HepG2 (cell line): Measurements from ENCODE around the gene CD33. TPM values are rescaled to one million over a fixed set of nuclear protein-coding genes. Genes with fewer than 3 reads are reported as not detected.
A peak's percentile ranks its signal among the peaks of the same experiment; 100 is the strongest.
"Not testable (repeated sequence)": the region's sequence is repeated elsewhere in the genome, so short reads cannot be mapped to it uniquely, and the experiment has no call there.

Experiments
- ATAC-seq: fragments of 200-7000 bp; cut with Tn5 transposase; 3 replicates; pipeline ENCODE4 v1.9.1; 2020; ENCODE audit warnings: mild to moderate bottlenecking, moderate library complexity
- BruUV-seq: library from RNA; stranded (reverse); fragments of 400-500 nt; replicated peaks from 2 replicates; lab custom pipeline; 2021; lab: Mats Ljungman, UMichigan
- CTCF ChIA-PET: fragments of 300-600 bp; formaldehyde crosslinking; extraction: SDS; loops from one replicate; lab custom pipeline; 2021; ENCODE audit warnings: low total read pairs, inconsistent platforms, low intra/inter-chr PET ratio; lab: Yijun Ruan, JAX
- POLR2A ChIA-PET: fragments of 350-600 bp; sonication (Branson Sonifier 250); formaldehyde crosslinking; loops from one replicate; lab custom pipeline; 2020; ENCODE audit warnings: antibody characterized with exemption, inconsistent platforms; lab: Yijun Ruan, JAX
- DNase-seq: peaks from one replicate; pipeline ENCODE4 v3.0.0-alpha.2; 2015; ENCODE audit warnings: low spot score
- FAIRE-seq: peaks from 3 replicates; lab custom pipeline; 2011; peaks lifted over from hg19 to GRCh38; lab: Jason Lieb, UNC
- H2AFZ ChIP-seq: one replicate; pipeline ENCODE4 v1.6.1; 2011; ENCODE audit warnings: low read length, inconsistent platforms
- H3K27ac ChIP-seq: fragments of 300-600 bp; 3 replicates; pipeline ENCODE4 v1.8.0; 2011; ENCODE audit warnings: mixed run types, mild to moderate bottlenecking, mixed read lengths, low read length, inconsistent platforms; ENCODE audit not compliant: insufficient read depth; ENCODE audit errors: extremely low read length
- H3K27me3 ChIP-seq, 2 experiments: fragments of 200-600 bp in 1 of 2; 2 replicates in 1 of 2; 3 replicates in 1 of 2; pipeline versions ENCODE4 v1.6.0 to v1.8.0; 2011; ENCODE audit warnings: low read length in 2 of 2, mild to moderate bottlenecking in 2 of 2, moderate library complexity in 2 of 2, inconsistent platforms in 1 of 2; ENCODE audit not compliant: insufficient read depth in 2 of 2, control insufficient read depth in 1 of 2
- H3K36me3 ChIP-seq, 2 experiments: fragments of 200-600 bp in 1 of 2; replicated peaks in 1 of 2; 2 replicates in 1 of 2; 3 replicates in 1 of 2; pipeline versions ENCODE4 v1.5.1 to v1.8.0; 2011; ENCODE audit warnings: low read length in 2 of 2, inconsistent platforms in 1 of 2; ENCODE audit not compliant: insufficient read depth in 2 of 2, control insufficient read depth in 1 of 2
- H3K4me1 ChIP-seq: 2 replicates; pipeline ENCODE4 v1.5.1; 2012; ENCODE audit warnings: low read length, inconsistent platforms; ENCODE audit not compliant: insufficient read depth
- H3K4me2 ChIP-seq: 2 replicates; pipeline ENCODE4 v1.6.0; 2011; ENCODE audit warnings: low read depth, low read length, inconsistent platforms
- H3K4me3 ChIP-seq, 3 experiments: fragments of 200-600 bp in 1 of 3; sonication (generic), shearing (Covaris generic) in 1 of 3; replicated peaks in 1 of 3; 2 replicates each; pipeline ENCODE4 v1.5.1; 2011 to 2016; ENCODE audit warnings: low read length in 3 of 3, inconsistent platforms in 2 of 3, low read depth in 2 of 3, mild to moderate bottlenecking in 2 of 3, control low read depth in 1 of 3, mixed read lengths in 1 of 3; ENCODE audit not compliant: insufficient read depth in 1 of 3
- H3K79me2 ChIP-seq: one replicate; pipeline ENCODE4 v1.6.1; 2011; ENCODE audit warnings: low read length, inconsistent platforms; ENCODE audit not compliant: insufficient read depth
- H3K9ac ChIP-seq: 2 replicates; pipeline ENCODE4 v1.6.0; 2011; ENCODE audit warnings: mild to moderate bottlenecking, low read depth, low read length, inconsistent platforms; ENCODE audit not compliant: insufficient read depth
- H3K9me3 ChIP-seq: 2 replicates; pipeline ENCODE4 v1.5.1; 2012; ENCODE audit warnings: mild to moderate bottlenecking, low read length
- H4K20me1 ChIP-seq: 2 replicates; pipeline ENCODE4 v1.6.0; 2011; ENCODE audit warnings: inconsistent platforms, mild to moderate bottlenecking, low read length, moderate library complexity; ENCODE audit not compliant: insufficient read depth
- FUBP1 ChIP-seq: sonication (generic); formaldehyde crosslinking; IDR thresholded peaks from 2 replicates; pipeline ENCODE4 v1.5.1; 2020; ENCODE audit warnings: missing genetic modification reagents, mild to moderate bottlenecking, borderline replicate concordance
- GABPA ChIP-seq, 2 experiments: IDR thresholded peaks; 2 replicates each; pipeline ENCODE4 v1.6.1; 2011 to 2016; ENCODE audit warnings: low read depth in 2 of 2, low read length in 1 of 2, missing biosample characterization in 1 of 2, missing genetic modification characterization in 1 of 2
- GABPB1 ChIP-seq: IDR thresholded peaks from 2 replicates; pipeline ENCODE4 v1.6.1; 2016; ENCODE audit warnings: mild to moderate bottlenecking, missing genetic modification reagents, moderate library complexity, missing compliant biosample characterization
- MAZ ChIP-seq, 2 experiments: sonication (generic) in 1 of 2; formaldehyde crosslinking in 1 of 2; IDR thresholded peaks; 2 replicates each; pipeline versions ENCODE4 v1.5.0 to v1.6.1; 2012 to 2020; ENCODE audit warnings: low read depth in 2 of 2, mild to moderate bottlenecking in 2 of 2, borderline replicate concordance in 1 of 2, improper control_type of control experiment in 1 of 2, low read length in 1 of 2, missing genetic modification reagents in 1 of 2, moderate library complexity in 1 of 2
- U2AF1 ChIP-seq: fragments of 200-400 bp; formaldehyde crosslinking; optimal IDR thresholded peaks from 2 replicates; pipeline ENCODE3; 2017; ENCODE audit warnings: mild to moderate bottlenecking, low read depth, low read length
- ZNF512B ChIP-seq: sonication (generic); formaldehyde crosslinking; IDR thresholded peaks from 2 replicates; pipeline ENCODE4 v1.5.1; 2020; ENCODE audit warnings: missing genetic modification reagents, mild to moderate bottlenecking, borderline replicate concordance
- WGBS: methylation state at CpG from one replicate; pipeline ENCODE4 v1.1.6; 2017; ENCODE audit warnings: low lambda C conversion rate; 5-methylcytosine and 5-hydroxymethylcytosine counted together
- in situ Hi-C: cut with HindIII; loops from 2 replicates; pipeline ENCODE4 v1.10.0; 2017; ENCODE audit warnings: low pct_unique_long_range_greater_than_20kb; ENCODE audit not compliant: extremely low pct_ligation_motif_present
- intact Hi-C: fragments of 100-400 bp; cut with micrococcal nuclease; formaldehyde crosslinking; loops from one replicate; pipeline ENCODE4 v1.10.0; 2022; ENCODE audit not compliant: unreplicated experiment
- polyA plus RNA-seq, 8 experiments: library from polyadenylated mRNA; depleted of rRNA in 3 of 8; stranded (reverse) in 7 of 8; unstranded in 1 of 8; fragments of >200 nt; fragmentation: Illumina TruSeq in 4 of 8; extraction: Trizol in 4 of 8; gene quantifications; 2 replicates each; pipeline versions ENCODE4 v1.2.1 to v1.2.3, GENCODE V29; 2011 to 2016; ENCODE audit warnings: low read depth in 4 of 8, missing spikeins in 1 of 8, mixed read lengths in 1 of 8; ENCODE audit not compliant: insufficient read depth in 1 of 8
- total RNA-seq, 5 experiments: library from RNA; depleted of rRNA; stranded (reverse); fragments of >200 nt; fragmentation: Illumina TruSeq; extraction: Trizol; gene quantifications; 2 replicates each; pipeline ENCODE4 v1.2.3, GENCODE V29; 2016; ENCODE audit warnings: low read depth in 1 of 5

CD33 gene
- total and polyA plus RNA-seq, 2 of the 13 experiments (the other 11 are each of a cell fraction or from before 2014, with no cell fraction given) = 0.29 TPM; not detected in 1

- ATAC-seq, CTCF ChIA-PET, H3K9me3 ChIP-seq: not testable (repeated sequence)
These were observed 14.0 kb upstream of the CD33 start for GRCh38 chr19:51210874-51211361.

GRCh38 chr19:51211833-51212232, 13.0 kb upstream of the CD33 start:
- Histone ChIP-seq H3K36me3 (no peaks in the 10 kb centered on the region), H3K27me3 (no peaks in the 10 kb centered on the region; a peak in 1 of 5 replicates), H2AFZ (no peak overlapping the region), H3K79me2 (no peaks in the 10 kb centered on the region), H4K20me1 (no peaks in the 10 kb centered on the region), H3K4me1 (no peaks in the 10 kb centered on the region), H3K9ac (no peak overlapping the region), H3K27ac (no peak overlapping the region), H3K4me3 (no peak overlapping the region), H3K4me2 (no peak overlapping the region), H3K9me3 (no peaks in the 10 kb centered on the region)
- TF ChIP-seq FUBP1 (no peak), ZNF512B (CRISPR knock-in tag) (no peak), MAZ (IDR thresholded peaks at IDR 0.05; ENCODE audit: borderline replicate concordance, low read depth, low read length) (no peak), MAZ (CRISPR knock-in tag; IDR thresholded peaks at IDR 0.05; ENCODE audit: low read depth) (no peak), U2AF1 (no peak)
- WGBS = 8% methylated on average over 7 of the region's 9 CpGs
- ATAC-seq = no peak
- CTCF ChIA-PET = no interaction called here
- no TSS peak for BruUV-seq
- intact Hi-C loops = no loop called here
- no peak for FAIRE-seq
- no peak for DNase-seq
- in situ Hi-C loops = no loop called here
- POLR2A ChIA-PET = no interaction called here

More at GRCh38 chr19:51210874-51211361, 14.0 kb upstream of the CD33 start:
- FAIRE-seq, intact Hi-C loops, H3K4me1 ChIP-seq, H3K4me3 ChIP-seq, DNase-seq, H4K20me1 ChIP-seq, in situ Hi-C loops, POLR2A ChIA-PET, H3K79me2 ChIP-seq, BruUV-seq, H2AFZ ChIP-seq, H3K9ac ChIP-seq, H3K27me3 ChIP-seq, H3K36me3 ChIP-seq, H3K27ac ChIP-seq, H3K4me2 ChIP-seq: not testable (repeated sequence)
- TF ChIP-seq GABPA (IDR thresholded peaks at IDR 0.05; ENCODE audit: low read depth, low read length) = peak; percentile 47
- TF ChIP-seq GABPA (CRISPR knock-in tag; IDR thresholded peaks at IDR 0.05; ENCODE audit: low read depth) = peak; percentile 59
- peak; percentile 63 for TF ChIP-seq GABPB1
- WGBS = 20% methylated on average over 10 of the region's 13 CpGs
